ENCODE results near the gene GLI2. TPM values are rescaled to one million over a fixed set of nuclear protein-coding genes. Genes with fewer than 3 reads are reported as not detected.

The GLI2 gene
- total and polyA plus RNA-seq, 2 donors from 2014 or later, result 0.32 to 3.7 TPM

DNA sequence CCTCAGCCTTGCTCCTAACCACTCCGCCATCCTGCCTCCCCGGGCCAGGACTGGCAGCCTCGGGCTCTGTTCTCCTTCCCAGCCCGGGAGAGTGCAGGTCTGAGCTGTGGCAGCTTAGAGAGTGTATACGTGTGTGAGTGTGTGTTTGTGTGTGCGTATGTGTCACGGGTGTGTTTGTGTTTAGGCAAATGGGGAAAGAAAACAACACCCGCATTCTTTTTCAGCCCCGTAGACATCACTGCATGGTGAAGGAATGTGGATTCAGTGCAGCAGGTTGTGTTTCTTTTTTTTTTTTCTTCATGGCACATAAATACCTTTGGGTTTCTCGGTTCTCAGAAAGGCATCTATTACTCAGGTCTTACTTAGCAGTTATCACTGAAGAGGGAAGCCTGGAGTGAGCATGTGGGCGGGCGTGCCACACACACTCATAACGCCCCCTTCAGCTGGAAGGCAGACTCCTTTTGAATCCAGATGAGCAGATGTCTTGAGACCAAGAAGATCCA is 44.2 kb downstream of the GLI2 start:
- H3K36me3 ChIP-seq (ENCODE audit: control insufficient read depth in 2 of 3, insufficient read depth in 3 of 3, low read length in 3 of 3), result no peaks in the 10 kb centered on the region
- H3K4me3 ChIP-seq (ENCODE audit: low read length in 3 of 3), result no peak overlapping the region
- peaks cover 0 to 3% (median 0%) of the 10 kb centered on the region in 3 donors for H3K4me1 ChIP-seq (ENCODE audit: control insufficient read depth in 2 of 3, insufficient read depth in 2 of 3, low read depth in 1 of 3, low read length in 3 of 3)
- TF ChIP-seq, protein P1, sequence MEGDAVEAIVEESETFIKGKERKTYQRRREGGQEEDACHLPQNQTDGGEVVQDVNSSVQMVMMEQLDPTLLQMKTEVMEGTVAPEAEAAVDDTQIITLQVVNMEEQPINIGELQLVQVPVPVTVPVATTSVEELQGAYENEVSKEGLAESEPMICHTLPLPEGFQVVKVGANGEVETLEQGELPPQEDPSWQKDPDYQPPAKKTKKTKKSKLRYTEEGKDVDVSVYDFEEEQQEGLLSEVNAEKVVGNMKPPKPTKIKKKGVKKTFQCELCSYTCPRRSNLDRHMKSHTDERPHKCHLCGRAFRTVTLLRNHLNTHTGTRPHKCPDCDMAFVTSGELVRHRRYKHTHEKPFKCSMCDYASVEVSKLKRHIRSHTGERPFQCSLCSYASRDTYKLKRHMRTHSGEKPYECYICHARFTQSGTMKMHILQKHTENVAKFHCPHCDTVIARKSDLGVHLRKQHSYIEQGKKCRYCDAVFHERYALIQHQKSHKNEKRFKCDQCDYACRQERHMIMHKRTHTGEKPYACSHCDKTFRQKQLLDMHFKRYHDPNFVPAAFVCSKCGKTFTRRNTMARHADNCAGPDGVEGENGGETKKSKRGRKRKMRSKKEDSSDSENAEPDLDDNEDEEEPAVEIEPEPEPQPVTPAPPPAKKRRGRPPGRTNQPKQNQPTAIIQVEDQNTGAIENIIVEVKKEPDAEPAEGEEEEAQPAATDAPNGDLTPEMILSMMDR (IDR thresholded peaks at IDR 0.05; ENCODE audit: borderline replicate concordance, extremely low read depth, insufficient read depth), result no peak
- H3K9me3 ChIP-seq (ENCODE audit: control insufficient read depth in 2 of 3, insufficient read depth in 1 of 3, low read length in 3 of 3), result no peaks in the 10 kb centered on the region
- H3K27ac ChIP-seq (ENCODE audit: low read depth in 2 of 2, low read length in 2 of 2), result no peak overlapping the region
- FAIRE-seq (no peak), DNase-seq (peak in 4 of 5 donors; percentile 42 to 74 (median 59))
- peaks cover 3% of the 10 kb centered on the region for H3K27me3 ChIP-seq (ENCODE audit: control insufficient read depth, insufficient read depth, low read length)
- intact Hi-C loops (cut with DNase I), result no loop called here
- no peak overlapping the region for H3K9ac ChIP-seq (ENCODE audit: low read length in 3 of 3)

DNA sequence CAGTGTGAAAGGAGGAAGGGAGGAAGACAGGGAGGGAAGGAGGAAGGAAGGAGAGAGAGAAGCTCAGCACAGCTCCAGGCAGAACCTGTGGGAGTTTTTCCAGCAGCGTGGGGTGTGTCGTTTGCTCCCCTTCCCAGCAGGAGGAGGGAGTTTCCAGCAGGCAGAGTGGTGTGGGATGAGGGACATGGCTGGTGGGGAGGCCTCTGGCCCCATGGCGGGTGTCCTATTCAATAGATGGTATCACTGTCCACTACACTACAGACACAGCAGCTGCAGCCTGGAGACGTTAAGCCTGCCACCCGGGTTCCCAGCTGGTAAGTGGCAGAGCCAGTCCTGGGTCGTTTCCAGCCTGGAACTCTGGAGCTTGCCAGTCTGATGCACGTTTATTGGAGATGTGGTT is 44.7 kb downstream of the GLI2 start:
- FAIRE-seq (no peak), DNase-seq (peak in 2 of 5 donors; percentile 4 to 35)
- H3K4me1 ChIP-seq (ENCODE audit: control insufficient read depth in 2 of 3, insufficient read depth in 2 of 3, low read depth in 1 of 3, low read length in 3 of 3), result peaks cover 0 to 3% (median 0%) of the 10 kb centered on the region in 3 donors
- H3K9ac ChIP-seq (ENCODE audit: low read length in 3 of 3), result no peak overlapping the region
- H3K9me3 ChIP-seq (ENCODE audit: control insufficient read depth in 2 of 3, insufficient read depth in 1 of 3, low read length in 3 of 3), result no peaks in the 10 kb centered on the region
- H3K27me3 ChIP-seq (ENCODE audit: control insufficient read depth, insufficient read depth, low read length), result peaks cover 3% of the 10 kb centered on the region
- H3K36me3 ChIP-seq (ENCODE audit: control insufficient read depth in 2 of 3, insufficient read depth in 3 of 3, low read length in 3 of 3), result no peaks in the 10 kb centered on the region
- H3K4me3 ChIP-seq (ENCODE audit: low read length in 3 of 3), result no peak overlapping the region
- intact Hi-C loops (cut with DNase I), result no loop called here
- H3K27ac ChIP-seq (ENCODE audit: low read depth in 2 of 2, low read length in 2 of 2), result no peak overlapping the region
- TF ChIP-seq, protein P1 (IDR thresholded peaks at IDR 0.05; ENCODE audit: borderline replicate concordance, extremely low read depth, insufficient read depth), result no peak

DNA sequence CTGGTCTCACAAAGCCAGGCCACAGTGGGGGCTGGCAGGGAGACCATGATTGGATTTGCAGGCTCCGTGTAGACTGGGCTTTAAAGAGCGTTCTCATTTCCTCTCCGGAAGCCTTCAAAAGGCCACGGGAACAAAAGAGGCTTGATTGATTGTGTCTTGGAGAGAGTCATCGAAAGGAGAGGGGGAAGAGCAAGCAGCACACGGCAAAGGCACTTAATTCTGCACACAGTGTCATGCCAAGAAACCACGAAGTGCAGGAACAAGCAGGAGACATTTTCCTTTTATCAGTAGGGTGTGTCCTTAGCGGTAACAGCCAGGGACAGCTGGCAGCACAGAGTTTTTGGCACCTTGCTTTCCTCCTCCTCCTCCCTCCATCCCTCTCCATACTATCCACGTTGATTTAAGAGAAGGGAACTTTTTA is 47.7 kb downstream of the GLI2 start:
- DNase-seq, result peak in 2 of 5 donors; percentile 64 to 76

More for the DNA sequence above, 47.7 kb downstream of the GLI2 start:
- TF ChIP-seq, protein P1 (IDR thresholded peaks at IDR 0.05; ENCODE audit: borderline replicate concordance, extremely low read depth, insufficient read depth), result no peak
- intact Hi-C loops (cut with DNase I), result no loop called here
- no peak overlapping the region for H3K9ac ChIP-seq (ENCODE audit: low read length in 3 of 3)
- peaks cover 0 to 3% (median 0%) of the 10 kb centered on the region in 3 donors for H3K4me1 ChIP-seq (ENCODE audit: control insufficient read depth in 2 of 3, insufficient read depth in 2 of 3, low read depth in 1 of 3, low read length in 3 of 3)
- no peak for FAIRE-seq
- no peaks in the 10 kb centered on the region for H3K36me3 ChIP-seq (ENCODE audit: control insufficient read depth in 2 of 3, insufficient read depth in 3 of 3, low read length in 3 of 3)
- peaks cover 3% of the 10 kb centered on the region for H3K27me3 ChIP-seq (ENCODE audit: control insufficient read depth, insufficient read depth, low read length)
- H3K27ac ChIP-seq (ENCODE audit: low read depth in 2 of 2, low read length in 2 of 2), result no peak overlapping the region
- H3K9me3 ChIP-seq (ENCODE audit: control insufficient read depth in 2 of 3, insufficient read depth in 1 of 3, low read length in 3 of 3), result no peaks in the 10 kb centered on the region
- no peak overlapping the region for H3K4me3 ChIP-seq (ENCODE audit: low read length in 3 of 3)

All from kidney (tissue), 14 donors.